GM12878 (cell line): ENCODE measurements around the gene RGL1. TPM values are rescaled to one million over a fixed set of nuclear protein-coding genes. Genes with fewer than 3 reads are reported as not detected.

Experiments used
- ATAC-seq: fragments of 200-7000 bp; cut with Tn5 transposase; 3 replicates; pipeline ENCODE4 v1.9.1; 2020; ENCODE audit warnings: mild to moderate bottlenecking, moderate library complexity
- BruUV-seq: library from RNA; stranded (reverse); fragments of 400-500 nt; replicated peaks from 2 replicates; lab custom pipeline; 2021; lab: Mats Ljungman, UMichigan
- CTCF ChIA-PET: fragments of 300-600 bp; sonication (Branson Sonifier 250); formaldehyde crosslinking; extraction: SDS; loops from one replicate; lab custom pipeline; 2021; ENCODE audit warnings: inconsistent platforms; lab: Yijun Ruan, JAX
- POLR2A ChIA-PET: fragments of 350-600 bp; formaldehyde crosslinking; extraction: SDS; loops from one replicate; lab custom pipeline; 2021; ENCODE audit warnings: inconsistent platforms; lab: Charles Lee
- RAD21 ChIA-PET: fragments of 300-600 bp; sonication (Branson Sonifier 250); formaldehyde crosslinking; loops from one replicate; lab custom pipeline; 2023; ENCODE audit warnings: antibody characterized with exemption; ENCODE audit not compliant: unreplicated experiment; lab: Charles Lee
- SMC1A ChIA-PET: fragments of 300-600 bp; sonication (Branson Sonifier 250); formaldehyde crosslinking; loops from one replicate; lab custom pipeline; 2023; ENCODE audit not compliant: unreplicated experiment, uncharacterized antibody; lab: Charles Lee
- DNase-seq: peaks from one replicate; pipeline ENCODE4 v3.0.0-alpha.2; 2011; ENCODE audit warnings: low read depth, low spot score
- FAIRE-seq: peaks from 3 replicates; lab custom pipeline; 2011; peaks lifted over from hg19 to GRCh38; lab: Jason Lieb, UNC
- H2AFZ ChIP-seq: 2 replicates; pipeline ENCODE4 v1.6.0; 2011; ENCODE audit warnings: low read depth, low read length, control low read depth; ENCODE audit not compliant: control insufficient read depth
- H3K27ac ChIP-seq: 2 replicates; pipeline ENCODE4 v1.5.1; 2011; ENCODE audit warnings: control low read depth; ENCODE audit not compliant: control insufficient read depth, insufficient read depth
- H3K27me3 ChIP-seq, 2 experiments: replicated peaks in 1 of 2; 2 replicates each; pipeline versions ENCODE4 v1.6.0 to v1.6.1; 2011; ENCODE audit warnings: low read length in 1 of 2; ENCODE audit not compliant: control insufficient read depth in 2 of 2, insufficient read depth in 2 of 2
- H3K36me3 ChIP-seq, 2 experiments: 2 replicates each; pipeline ENCODE4 v1.5.1; 2011; ENCODE audit warnings: low read length in 1 of 2; ENCODE audit not compliant: control insufficient read depth in 2 of 2, insufficient read depth in 2 of 2
- H3K4me1 ChIP-seq: 2 replicates; pipeline ENCODE4 v1.6.1; 2011; ENCODE audit warnings: mild to moderate bottlenecking, low read length, moderate library complexity, mixed read lengths; ENCODE audit not compliant: control insufficient read depth, insufficient read depth
- H3K4me2 ChIP-seq: 2 replicates; pipeline ENCODE4 v1.6.0; 2011; ENCODE audit warnings: control low read depth; ENCODE audit not compliant: control insufficient read depth, insufficient read depth
- H3K4me3 ChIP-seq: fragments of 200-600 bp; sonication (generic); 2 replicates; pipeline ENCODE4 v1.5.1; 2016
- H3K79me2 ChIP-seq: 2 replicates; pipeline ENCODE4 v1.6.0; 2011; ENCODE audit warnings: low read length; ENCODE audit not compliant: control insufficient read depth, insufficient read depth
- H3K9ac ChIP-seq: 2 replicates; pipeline ENCODE4 v1.8.0; 2011; ENCODE audit warnings: low read length, control low read depth, mixed read lengths; ENCODE audit not compliant: control insufficient read depth, insufficient read depth
- H3K9me3 ChIP-seq: replicated peaks from 3 replicates; pipeline ENCODE4 v1.5.1; 2011; ENCODE audit warnings: mild to moderate bottlenecking, low read length; ENCODE audit not compliant: control insufficient read depth, insufficient read depth
- H4K20me1 ChIP-seq: 2 replicates; pipeline ENCODE4 v1.6.0; 2011; ENCODE audit not compliant: control insufficient read depth, insufficient read depth
- ATF7 ChIP-seq: fragments of 450-650 bp; IDR thresholded peaks from 2 replicates; pipeline ENCODE4 v1.6.1; 2016; ENCODE audit warnings: low read depth, mild to moderate bottlenecking
- CBX3 ChIP-seq: fragments of 200-600 bp; sonication (generic); IDR thresholded peaks from 2 replicates; pipeline ENCODE4 v1.6.1; 2016; ENCODE audit warnings: low read depth, borderline replicate concordance
- CHD1 ChIP-seq: IDR thresholded peaks from 2 replicates; pipeline ENCODE4 v1.6.1; 2012; ENCODE audit warnings: low read depth, low read length, improper control_type of control experiment
- CREM ChIP-seq: IDR thresholded peaks from 2 replicates; pipeline ENCODE4 v1.6.1; 2014; ENCODE audit warnings: antibody characterized with exemption, low read depth
- FOS ChIP-seq: IDR thresholded peaks from 3 replicates; pipeline ENCODE4 v1.6.1; 2011; ENCODE audit warnings: borderline replicate concordance; ENCODE audit not compliant: insufficient read length; ENCODE audit errors: extremely low read depth
- NR2C1 ChIP-seq: fragments of 450-650 bp; IDR thresholded peaks from 2 replicates; pipeline ENCODE4 v1.6.1; 2017; ENCODE audit warnings: antibody characterized with exemption, mild to moderate bottlenecking, moderate library complexity
- NR2C2 ChIP-seq: IDR thresholded peaks from 2 replicates; pipeline ENCODE4 v1.6.1; 2011; ENCODE audit warnings: borderline replicate concordance, low read depth; ENCODE audit not compliant: control insufficient read depth, insufficient read length
- NRF1 ChIP-seq: conservative IDR thresholded peaks from 2 replicates; pipeline ENCODE4 v1.6.1; 2011; ENCODE audit warnings: mild to moderate bottlenecking, low read depth, low read length, improper control_type of control experiment
- SMARCA5 ChIP-seq: fragments of 450-650 bp; IDR thresholded peaks from 2 replicates; pipeline ENCODE4 v1.6.1; 2017; ENCODE audit warnings: mild to moderate bottlenecking
- SPI1 ChIP-seq: IDR thresholded peaks from 2 replicates; pipeline ENCODE4 v1.6.1; 2011; ENCODE audit warnings: low read depth, mild to moderate bottlenecking, low read length, moderate library complexity, borderline replicate concordance; ENCODE audit not compliant: insufficient read depth
- SREBF1 ChIP-seq: IDR thresholded peaks from 2 replicates; pipeline ENCODE4 v1.6.1; 2012; ENCODE audit warnings: mild to moderate bottlenecking, low read length
- YBX1 ChIP-seq: fragments of 450-650 bp; IDR thresholded peaks from 2 replicates; pipeline ENCODE4 v1.6.1; 2016; ENCODE audit warnings: antibody characterized with exemption
- WGBS: methylation state at CpG from one replicate; pipeline ENCODE4 v1.1.6; 2016; ENCODE audit warnings: low lambda C conversion rate; ENCODE audit not compliant: insufficient replicate concordance, insufficient coverage; ENCODE audit errors: missing lambda C conversion rate; 5-methylcytosine and 5-hydroxymethylcytosine counted together
- in situ Hi-C: fragments of 300-500 bp; cut with MboI; formaldehyde crosslinking; loops from 9 replicates; pipeline ENCODE4 v1.14.3; 2018; ENCODE audit warnings: mixed read lengths
- intact Hi-C: fragments of 100-400 bp; cut with micrococcal nuclease; formaldehyde crosslinking; loops from one replicate; pipeline ENCODE4 v1.14.2; 2022; ENCODE audit not compliant: unreplicated experiment
- polyA plus RNA-seq, 11 experiments: library from polyadenylated mRNA; depleted of rRNA in 4 of 11; unstranded in 6 of 11; stranded (reverse) in 5 of 11; fragments of >200 nt; fragmentation: Nextera tagmentation in 4 of 11; fragmentation: Illumina TruSeq in 1 of 11; extraction: Ambion mirVana in 4 of 11; extraction: Trizol in 1 of 11; gene quantifications; 1 replicate in 1 of 11; 2 replicates in 10 of 11; pipeline versions ENCODE4 v1.2.1 to v1.2.3, GENCODE V29; 2011 to 2016; ENCODE audit warnings: inconsistent platforms in 2 of 11, missing spikeins in 2 of 11, low read depth in 1 of 11
- total RNA-seq, 4 experiments: library from RNA; depleted of rRNA in 3 of 4; stranded (reverse); fragments of >200 nt in 3 of 4; fragmentation: Illumina TruSeq in 1 of 4; extraction: Trizol in 1 of 4; gene quantifications; 2 replicates each; pipeline versions ENCODE4 v1.2.1 to v1.2.3, GENCODE V29; 2013 to 2021
- TF ChIP-seq, protein P1 (sequence below): fragments of 450-650 bp; IDR thresholded peaks from 2 replicates; pipeline ENCODE4 v1.6.1; 2014; ENCODE audit warnings: mild to moderate bottlenecking
- TF ChIP-seq, protein P2 (sequence below): fragments of 450-650 bp; IDR thresholded peaks from 2 replicates; pipeline ENCODE4 v1.6.1; 2017; ENCODE audit warnings: mild to moderate bottlenecking, moderate library complexity

RGL1 gene
- total and polyA plus RNA-seq, 10 of the 15 experiments (the other 5 are each of a cell fraction or from before 2014, with no cell fraction given): 8.1 to 25.0 (median 19.0) TPM

- no peaks in the 10 kb centered on the region for H3K4me1 ChIP-seq
- no peak for FAIRE-seq
- 71% methylated on average over 2 of the region's 2 CpGs for WGBS
- H3K9me3 ChIP-seq: no peaks in the 10 kb centered on the region; the same call in 1 of the 3 replicates
- no peak overlapping the region for H2AFZ ChIP-seq
- no peak for TF ChIP-seq CBX3
- no peak for TF ChIP-seq ATF7
- peak; percentile 25; the same call in 1 of the 2 replicates for TF ChIP-seq SPI1
- TF ChIP-seq FOS: no peak
- ChIA-PET POLR2A (no interaction called here), SMC1A (interaction anchor here (0.6 kb wide), 1 partner anchor 119 kb away, joined by 3 read pairs; no protein-coding TSS in a partner anchor), RAD21 (no interaction called here), CTCF (interaction anchor here (1.0 to 1.2 kb wide), 2 partner anchors 9 to 67 kb away, joined by 3 read pairs; no protein-coding TSS in a partner anchor)
- H3K4me3 ChIP-seq: no peak overlapping the region
- H4K20me1 ChIP-seq: no peaks in the 10 kb centered on the region
- in situ Hi-C loops (no loop called here), intact Hi-C loops (no loop called here)
- no peaks in the 10 kb centered on the region for H3K36me3 ChIP-seq
- no peaks in the 10 kb centered on the region for H3K79me2 ChIP-seq
- no peak for ATAC-seq
- DNase-seq: no peak
- H3K27ac ChIP-seq: no peak overlapping the region
- H3K4me2 ChIP-seq: no peak overlapping the region
- H3K9ac ChIP-seq: no peak overlapping the region
- no peaks in the 10 kb centered on the region for H3K27me3 ChIP-seq
- no TSS peak for BruUV-seq
Observed at GRCh38 chr1:183792300-183792699, 12.6 kb upstream of the RGL1 start.

GRCh38 chr1:183794088-183794487, 10.8 kb upstream of the RGL1 start:
- H3K9ac ChIP-seq: no peak overlapping the region
- intact Hi-C loops: no loop called here
- TF ChIP-seq SREBF1: no peak
- no peak for TF ChIP-seq CREM
- no peak for TF ChIP-seq NR2C1
- TF ChIP-seq YBX1: no peak
- no peak for TF ChIP-seq NRF1
- no peak for TF ChIP-seq CHD1
- no peak for TF ChIP-seq SMARCA5
- TF ChIP-seq NR2C2: no peak
- TF ChIP-seq, protein P1, sequence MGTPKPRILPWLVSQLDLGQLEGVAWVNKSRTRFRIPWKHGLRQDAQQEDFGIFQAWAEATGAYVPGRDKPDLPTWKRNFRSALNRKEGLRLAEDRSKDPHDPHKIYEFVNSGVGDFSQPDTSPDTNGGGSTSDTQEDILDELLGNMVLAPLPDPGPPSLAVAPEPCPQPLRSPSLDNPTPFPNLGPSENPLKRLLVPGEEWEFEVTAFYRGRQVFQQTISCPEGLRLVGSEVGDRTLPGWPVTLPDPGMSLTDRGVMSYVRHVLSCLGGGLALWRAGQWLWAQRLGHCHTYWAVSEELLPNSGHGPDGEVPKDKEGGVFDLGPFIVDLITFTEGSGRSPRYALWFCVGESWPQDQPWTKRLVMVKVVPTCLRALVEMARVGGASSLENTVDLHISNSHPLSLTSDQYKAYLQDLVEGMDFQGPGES: no peak
- TF ChIP-seq, protein P2, sequence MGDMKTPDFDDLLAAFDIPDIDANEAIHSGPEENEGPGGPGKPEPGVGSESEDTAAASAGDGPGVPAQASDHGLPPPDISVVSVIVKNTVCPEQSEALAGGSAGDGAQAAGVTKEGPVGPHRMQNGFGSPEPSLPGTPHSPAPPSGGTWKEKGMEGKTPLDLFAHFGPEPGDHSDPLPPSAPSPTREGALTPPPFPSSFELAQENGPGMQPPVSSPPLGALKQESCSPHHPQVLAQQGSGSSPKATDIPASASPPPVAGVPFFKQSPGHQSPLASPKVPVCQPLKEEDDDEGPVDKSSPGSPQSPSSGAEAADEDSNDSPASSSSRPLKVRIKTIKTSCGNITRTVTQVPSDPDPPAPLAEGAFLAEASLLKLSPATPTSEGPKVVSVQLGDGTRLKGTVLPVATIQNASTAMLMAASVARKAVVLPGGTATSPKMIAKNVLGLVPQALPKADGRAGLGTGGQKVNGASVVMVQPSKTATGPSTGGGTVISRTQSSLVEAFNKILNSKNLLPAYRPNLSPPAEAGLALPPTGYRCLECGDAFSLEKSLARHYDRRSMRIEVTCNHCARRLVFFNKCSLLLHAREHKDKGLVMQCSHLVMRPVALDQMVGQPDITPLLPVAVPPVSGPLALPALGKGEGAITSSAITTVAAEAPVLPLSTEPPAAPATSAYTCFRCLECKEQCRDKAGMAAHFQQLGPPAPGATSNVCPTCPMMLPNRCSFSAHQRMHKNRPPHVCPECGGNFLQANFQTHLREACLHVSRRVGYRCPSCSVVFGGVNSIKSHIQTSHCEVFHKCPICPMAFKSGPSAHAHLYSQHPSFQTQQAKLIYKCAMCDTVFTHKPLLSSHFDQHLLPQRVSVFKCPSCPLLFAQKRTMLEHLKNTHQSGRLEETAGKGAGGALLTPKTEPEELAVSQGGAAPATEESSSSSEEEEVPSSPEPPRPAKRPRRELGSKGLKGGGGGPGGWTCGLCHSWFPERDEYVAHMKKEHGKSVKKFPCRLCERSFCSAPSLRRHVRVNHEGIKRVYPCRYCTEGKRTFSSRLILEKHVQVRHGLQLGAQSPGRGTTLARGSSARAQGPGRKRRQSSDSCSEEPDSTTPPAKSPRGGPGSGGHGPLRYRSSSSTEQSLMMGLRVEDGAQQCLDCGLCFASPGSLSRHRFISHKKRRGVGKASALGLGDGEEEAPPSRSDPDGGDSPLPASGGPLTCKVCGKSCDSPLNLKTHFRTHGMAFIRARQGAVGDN: no peak

More at GRCh38 chr1:183794088-183794487, 10.8 kb upstream of the RGL1 start:
- H3K79me2 ChIP-seq: no peaks in the 10 kb centered on the region
- in situ Hi-C loops: no loop called here
- ATAC-seq: no peak
- POLR2A ChIA-PET: no interaction called here
- no peak overlapping the region for H3K4me2 ChIP-seq
- no peak for DNase-seq
- H3K27ac ChIP-seq: no peak overlapping the region
- H3K4me3 ChIP-seq: no peak overlapping the region
- H4K20me1 ChIP-seq: no peaks in the 10 kb centered on the region
- H3K27me3 ChIP-seq: no peaks in the 10 kb centered on the region
- H3K36me3 ChIP-seq: no peaks in the 10 kb centered on the region
- no peaks in the 10 kb centered on the region for H3K4me1 ChIP-seq
- CTCF ChIA-PET: interaction anchor here (0.6 kb wide), 1 partner anchor 27 kb away, joined by 3 read pairs; no protein-coding TSS in a partner anchor
- FAIRE-seq: no peak
- H2AFZ ChIP-seq: no peak overlapping the region
- BruUV-seq: no TSS peak
- RAD21 ChIA-PET: no interaction called here
- SMC1A ChIA-PET: interaction anchor here (0.9 to 1.5 kb wide), 2 partner anchors 11 to 99 kb away, joined by 3 read pairs; no protein-coding TSS in a partner anchor
- H3K9me3 ChIP-seq: no peaks in the 10 kb centered on the region; the same call in 1 of the 3 replicates
- WGBS: 0% methylated on average over 1 of the region's 1 CpG
